Caco-2 (cell line): ENCODE results near the gene CLDND1. TPM values are rescaled to one million over a fixed set of nuclear protein-coding genes. Genes with fewer than 3 reads are reported as not detected.

Experiments used
- BruUV-seq: library from RNA; stranded (reverse); fragments of 400-500 nt; replicated peaks from 2 replicates; lab custom pipeline; 2021; lab: Mats Ljungman, UMichigan
- CTCF ChIA-PET: fragments of 300-600 bp; sonication (Branson Sonifier 250); formaldehyde crosslinking; loops from one replicate; lab custom pipeline; 2022; ENCODE audit warnings: antibody characterized with exemption; lab: Charles Lee
- POLR2A ChIA-PET: fragments of 300-600 bp; sonication (Branson Sonifier 250); formaldehyde crosslinking; loops from one replicate; lab custom pipeline; 2022; ENCODE audit warnings: antibody characterized with exemption; lab: Charles Lee
- DNase-seq, 2 experiments: peaks; one replicate each; pipeline versions ENCODE4 v3.0.0 to v3.0.0-alpha.2; 2020 to 2022
- H3K27me3 ChIP-seq: replicated peaks from 2 replicates; pipeline ENCODE4 v1.6.0; 2011; ENCODE audit warnings: low read length; ENCODE audit not compliant: control insufficient read depth, insufficient read depth
- H3K36me3 ChIP-seq: 2 replicates; pipeline ENCODE4 v1.5.1; 2011; ENCODE audit warnings: low read length; ENCODE audit not compliant: control insufficient read depth, insufficient read depth
- H3K4me1 ChIP-seq: fragments of 250-450 bp; sonication (Bioruptor Pico); 2 replicates; pipeline ENCODE4 v1.5.1; 2020; ENCODE audit warnings: mild to moderate bottlenecking
- H3K4me3 ChIP-seq: 2 replicates; pipeline ENCODE4 v1.5.1; 2011; ENCODE audit warnings: low read depth, mild to moderate bottlenecking, control low read depth, low read length
- H3K9me3 ChIP-seq: fragments of 250-450 bp; sonication (Bioruptor Pico); 2 replicates; pipeline ENCODE4 v1.5.1; 2020; ENCODE audit warnings: mild to moderate bottlenecking, moderate library complexity
- H3K27ac Mint-ChIP-seq: one replicate; pipeline ENCODE4 v1.8.0; 2022; ENCODE audit warnings: mixed read lengths; ENCODE audit not compliant: unreplicated experiment
- H3K27me3 Mint-ChIP-seq: one replicate; pipeline ENCODE4 v1.8.0; 2022; ENCODE audit warnings: mixed read lengths; ENCODE audit not compliant: insufficient read depth, unreplicated experiment
- H3K36me3 Mint-ChIP-seq: one replicate; pipeline ENCODE4 v1.8.0; 2022; ENCODE audit warnings: mild to moderate bottlenecking, mixed read lengths; ENCODE audit not compliant: insufficient read depth, unreplicated experiment
- H3K4me1 Mint-ChIP-seq: one replicate; pipeline ENCODE4 v1.8.0; 2022; ENCODE audit warnings: low read depth, mixed read lengths; ENCODE audit not compliant: unreplicated experiment
- H3K4me3 Mint-ChIP-seq: one replicate; pipeline ENCODE4 v1.8.0; 2022; ENCODE audit warnings: mild to moderate bottlenecking, moderate library complexity, mixed read lengths; ENCODE audit not compliant: unreplicated experiment
- H3K9me3 Mint-ChIP-seq: one replicate; pipeline ENCODE4 v1.8.0; 2022; ENCODE audit warnings: mixed read lengths; ENCODE audit not compliant: unreplicated experiment
- CTCF ChIP-seq, 2 experiments: fragments of 200-600 bp in 1 of 2; IDR thresholded peaks; 1 replicate in 1 of 2; 2 replicates in 1 of 2; pipeline versions ENCODE4 v1.5.1 to v1.8.0; 2011 to 2022; ENCODE audit warnings: antibody characterized with exemption in 1 of 2, control low read depth in 1 of 2, inconsistent platforms in 1 of 2, low read depth in 1 of 2, low read length in 1 of 2, mild to moderate bottlenecking in 1 of 2, moderate library complexity in 1 of 2; ENCODE audit not compliant: insufficient read depth in 1 of 2, severe bottlenecking in 1 of 2, unreplicated experiment in 1 of 2
- intact Hi-C: fragments of 100-400 bp; cut with micrococcal nuclease; formaldehyde crosslinking; loops from one replicate; pipeline ENCODE4 v1.10.0; 2022; ENCODE audit not compliant: unreplicated experiment
- total RNA-seq: library from RNA; stranded (reverse); gene quantifications from 2 replicates; pipeline ENCODE4 v1.2.3, GENCODE V29; 2022

Gene CLDND1
- total RNA-seq, 1 experiment from 2014 or later = 56.0 TPM

- POLR2A ChIA-PET = no interaction called here
Measured at GRCh38 chr3:98508582-98508981, 14.1 kb downstream of the CLDND1 start.

GRCh38 chr3:98504539-98504938 is 18.2 kb downstream of the CLDND1 start:
- Histone ChIP-seq H3K4me1 (peaks cover 14% of the 10 kb centered on the region; the same call in 1 of the 2 replicates), H3K4me3 (no peak overlapping the region), H3K27me3 (no peaks in the 10 kb centered on the region), H3K36me3 (no peaks in the 10 kb centered on the region), H3K9me3 (no peaks in the 10 kb centered on the region)
- intact Hi-C loops = loop anchor here (1.0 kb wide), 1 partner anchor 18 kb away; the partner anchor contains the start of gene CLDND1
- no peak for TF ChIP-seq CTCF (IDR thresholded peaks at IDR 0.05; ENCODE audit: insufficient read depth in 1 of 2, low read depth in 1 of 2, low read length in 1 of 2, severe bottlenecking in 1 of 2, unreplicated experiment in 1 of 2)
- BruUV-seq = no TSS peak
- Mint-ChIP-seq H3K27ac (no peak overlapping the region), H3K4me1 (peaks cover 10% of the 10 kb centered on the region), H3K36me3 (no peaks in the 10 kb centered on the region), H3K27me3 (no peaks in the 10 kb centered on the region), H3K9me3 (no peaks in the 10 kb centered on the region), H3K4me3 (no peak overlapping the region)
- ChIA-PET POLR2A (no interaction called here), CTCF (interaction anchor here (0.6 kb wide), 1 partner anchor 313 kb away, joined by 3 read pairs; no protein-coding TSS in a partner anchor)
- peak in 1 of 2 experiments; percentile 17 for DNase-seq

More at GRCh38 chr3:98508582-98508981, 14.1 kb downstream of the CLDND1 start:
- H3K27ac Mint-ChIP-seq = no peak overlapping the region
- no peaks in the 10 kb centered on the region for H3K36me3 ChIP-seq
- H3K9me3 ChIP-seq = no peaks in the 10 kb centered on the region
- no TSS peak for BruUV-seq
- no peak overlapping the region for H3K4me3 ChIP-seq
- H3K4me1 ChIP-seq = peaks cover 14% of the 10 kb centered on the region; the same call in 1 of the 2 replicates
- no peaks in the 10 kb centered on the region for H3K9me3 Mint-ChIP-seq
- DNase-seq = no peak
- no peak for TF ChIP-seq CTCF (IDR thresholded peaks at IDR 0.05; ENCODE audit: insufficient read depth in 1 of 2, low read depth in 1 of 2, low read length in 1 of 2, severe bottlenecking in 1 of 2, unreplicated experiment in 1 of 2)
- H3K36me3 Mint-ChIP-seq = no peaks in the 10 kb centered on the region
- intact Hi-C loops = no loop called here
- CTCF ChIA-PET = no interaction called here
- H3K27me3 ChIP-seq = no peaks in the 10 kb centered on the region
- no peak overlapping the region for H3K4me3 Mint-ChIP-seq
- H3K27me3 Mint-ChIP-seq = no peaks in the 10 kb centered on the region
- peaks cover 9% of the 10 kb centered on the region for H3K4me1 Mint-ChIP-seq

- Histone ChIP-seq H3K36me3 (no peaks in the 10 kb centered on the region), H3K4me3 (no peak overlapping the region), H3K9me3 (no peaks in the 10 kb centered on the region), H3K4me1 (peaks cover 14% of the 10 kb centered on the region; the same call in 1 of the 2 replicates), H3K27me3 (no peaks in the 10 kb centered on the region)
- DNase-seq = no peak
- POLR2A ChIA-PET = no interaction called here
- H3K4me3 Mint-ChIP-seq = no peak overlapping the region
- H3K9me3 Mint-ChIP-seq = no peaks in the 10 kb centered on the region
- CTCF ChIA-PET = no interaction called here
- no TSS peak for BruUV-seq
- no peak for TF ChIP-seq CTCF (IDR thresholded peaks at IDR 0.05; ENCODE audit: insufficient read depth in 1 of 2, low read depth in 1 of 2, low read length in 1 of 2, severe bottlenecking in 1 of 2, unreplicated experiment in 1 of 2)
- H3K27ac Mint-ChIP-seq = no peak overlapping the region
- no peaks in the 10 kb centered on the region for H3K27me3 Mint-ChIP-seq
- peaks cover 7% of the 10 kb centered on the region for H3K4me1 Mint-ChIP-seq
- no peaks in the 10 kb centered on the region for H3K36me3 Mint-ChIP-seq
- intact Hi-C loops = no loop called here
Measured at GRCh38 chr3:98501863-98502576, 20.7 kb downstream of the CLDND1 start.
